GM20000 (cell line): Measurements from ENCODE around the gene TBCK.

Source experiments
- DNase-seq: peaks from one replicate; pipeline ENCODE4 v3.0.0; 2012; ENCODE audit warnings: low spot score
- TF ChIP-seq, protein P1 (sequence below): IDR thresholded peaks from 2 replicates; pipeline ENCODE4 v1.5.1; 2012; ENCODE audit warnings: mild to moderate bottlenecking, control low read depth; ENCODE audit errors: extremely low read depth, missing control alignments

TBCK gene

DNA sequence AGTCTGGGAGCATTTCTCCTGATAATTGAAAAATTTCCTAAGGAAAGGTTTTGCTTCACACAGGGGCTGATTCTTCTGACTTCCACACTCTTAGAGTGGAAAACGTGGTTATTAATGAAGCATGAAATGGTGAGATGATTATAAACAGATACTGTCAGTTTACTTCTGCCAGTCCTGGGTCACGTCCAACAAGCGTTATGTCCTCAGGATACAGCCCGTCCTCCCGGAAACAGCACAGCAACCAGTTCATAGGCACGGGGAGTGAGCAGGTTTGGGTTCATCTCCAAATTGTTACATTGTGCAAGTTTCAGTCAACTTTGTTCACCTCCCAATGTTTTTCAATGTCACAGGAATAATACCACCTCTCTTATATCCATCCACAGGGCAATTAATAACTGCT, 321.9 kb downstream of the TBCK start:
- TF ChIP-seq, protein P1, sequence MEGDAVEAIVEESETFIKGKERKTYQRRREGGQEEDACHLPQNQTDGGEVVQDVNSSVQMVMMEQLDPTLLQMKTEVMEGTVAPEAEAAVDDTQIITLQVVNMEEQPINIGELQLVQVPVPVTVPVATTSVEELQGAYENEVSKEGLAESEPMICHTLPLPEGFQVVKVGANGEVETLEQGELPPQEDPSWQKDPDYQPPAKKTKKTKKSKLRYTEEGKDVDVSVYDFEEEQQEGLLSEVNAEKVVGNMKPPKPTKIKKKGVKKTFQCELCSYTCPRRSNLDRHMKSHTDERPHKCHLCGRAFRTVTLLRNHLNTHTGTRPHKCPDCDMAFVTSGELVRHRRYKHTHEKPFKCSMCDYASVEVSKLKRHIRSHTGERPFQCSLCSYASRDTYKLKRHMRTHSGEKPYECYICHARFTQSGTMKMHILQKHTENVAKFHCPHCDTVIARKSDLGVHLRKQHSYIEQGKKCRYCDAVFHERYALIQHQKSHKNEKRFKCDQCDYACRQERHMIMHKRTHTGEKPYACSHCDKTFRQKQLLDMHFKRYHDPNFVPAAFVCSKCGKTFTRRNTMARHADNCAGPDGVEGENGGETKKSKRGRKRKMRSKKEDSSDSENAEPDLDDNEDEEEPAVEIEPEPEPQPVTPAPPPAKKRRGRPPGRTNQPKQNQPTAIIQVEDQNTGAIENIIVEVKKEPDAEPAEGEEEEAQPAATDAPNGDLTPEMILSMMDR, result no peak
- no peak for DNase-seq

DNA sequence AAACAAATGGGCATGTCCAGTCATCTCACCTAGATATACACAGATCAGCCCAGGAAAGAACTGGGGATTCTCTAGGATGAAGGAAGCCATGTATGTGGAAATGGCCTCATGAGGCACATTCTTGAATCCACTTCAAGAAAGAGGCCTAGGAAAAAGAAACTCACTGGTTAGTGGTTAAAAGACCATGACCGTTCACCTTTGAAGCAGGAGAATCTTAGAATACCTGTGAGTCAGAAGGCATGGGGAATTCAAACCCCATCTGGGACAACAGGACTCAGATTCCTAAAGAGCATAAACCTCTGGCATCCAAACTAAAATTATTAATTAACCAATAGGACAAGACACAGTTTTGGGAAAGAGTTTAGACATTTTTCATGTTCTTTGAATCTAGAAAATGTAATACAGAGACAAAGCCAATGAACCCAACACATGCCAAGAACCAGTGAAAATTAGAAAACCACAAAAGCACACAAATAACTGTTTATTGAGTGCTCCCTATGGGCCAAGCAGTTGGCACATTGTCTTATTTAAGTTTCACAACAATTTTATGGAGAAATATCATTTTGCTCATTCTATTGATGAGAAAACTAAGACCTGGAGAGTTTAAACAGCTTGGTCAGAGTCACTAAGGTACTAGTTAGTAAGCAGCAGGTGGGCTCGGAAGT, 323.2 kb downstream of the TBCK start:
- no peak for DNase-seq
- TF ChIP-seq, protein P1, result no peak

DNA sequence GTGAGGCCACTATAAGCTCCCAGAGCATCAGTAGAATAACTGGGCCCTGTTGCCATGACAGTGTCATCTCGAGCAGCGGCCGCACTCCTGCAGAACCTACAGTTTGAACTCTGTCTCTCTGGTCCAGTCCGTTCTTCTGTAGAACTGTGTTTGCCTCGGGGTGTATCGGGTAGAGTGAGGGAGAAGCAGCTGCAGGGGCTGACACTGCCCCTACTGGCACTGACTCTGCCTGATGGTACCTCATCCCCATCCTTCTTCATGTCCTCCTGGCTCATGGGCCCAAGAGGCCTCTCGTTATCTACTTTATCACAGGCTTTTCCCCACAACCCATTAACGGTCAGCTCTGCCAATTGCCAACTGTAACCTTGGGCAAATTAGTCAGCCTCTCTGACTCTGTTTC, 324.3 kb downstream of the TBCK start:
- TF ChIP-seq, protein P1, result no peak
- no peak for DNase-seq
